Smooth muscle cell of the pulmonary artery (primary cell): ENCODE measurements around the gene SLAMF7. TPM values are rescaled to one million over a fixed set of nuclear protein-coding genes. Genes with fewer than 3 reads are reported as not detected.

Source experiments
- total RNA-seq: library from RNA; depleted of rRNA; stranded (reverse); fragments of >200 nt; gene quantifications from 2 replicates; pipeline ENCODE4 v1.2.3, GENCODE V29; 2014

SLAMF7 gene, protein sequence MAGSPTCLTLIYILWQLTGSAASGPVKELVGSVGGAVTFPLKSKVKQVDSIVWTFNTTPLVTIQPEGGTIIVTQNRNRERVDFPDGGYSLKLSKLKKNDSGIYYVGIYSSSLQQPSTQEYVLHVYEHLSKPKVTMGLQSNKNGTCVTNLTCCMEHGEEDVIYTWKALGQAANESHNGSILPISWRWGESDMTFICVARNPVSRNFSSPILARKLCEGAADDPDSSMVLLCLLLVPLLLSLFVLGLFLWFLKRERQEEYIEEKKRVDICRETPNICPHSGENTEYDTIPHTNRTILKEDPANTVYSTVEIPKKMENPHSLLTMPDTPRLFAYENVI
- total RNA-seq: not detected in 2 replicates

GRCh38 chr1:160739098-160739511 is at the start of gene SLAMF7:
TSS of gene SLAMF7 (plus strand) at chr1:160739247. CDS start at chr1:160739302, 55 bp downstream.

GRCh38 chr1:160711602-160712311 is 27.3 kb upstream of the SLAMF7 start, which contains the start of gene CD48:
TSS of gene CD48 (minus strand) at chr1:160711822. CDS start at chr1:160711763, 59 bp downstream.

GRCh38 chr1:160795951-160796383 is 56.9 kb downstream of the SLAMF7 start, which contains the start of gene LY9:
TSS of gene LY9 (plus strand) at chr1:160796174. CDS start at chr1:160796188, 14 bp downstream.

Other genes starting within 250 kb of the SLAMF7 start
- gene SLAMF6, start 216.0 kb upstream of the SLAMF7 start, total RNA-seq: not detected in 2 replicates
- gene CD84, start 159.8 kb upstream of the SLAMF7 start, total RNA-seq: not detected in 2 replicates
- not detected in 2 replicates for gene SLAMF1, start 92.2 kb upstream of the SLAMF7 start, total RNA-seq
- not detected in 2 replicates for gene CD48, start 27.4 kb upstream of the SLAMF7 start, total RNA-seq
- gene LY9, start 56.9 kb downstream of the SLAMF7 start, total RNA-seq: not detected in 2 replicates
- 0.13 TPM in 1 of 2 replicates, not detected in the other for gene CD244, start 123.6 kb downstream of the SLAMF7 start, total RNA-seq
- gene ITLN1, start 145.9 kb downstream of the SLAMF7 start, total RNA-seq: 0.13 TPM in 1 of 2 replicates, not detected in the other
- gene ITLN2, start 215.6 kb downstream of the SLAMF7 start, total RNA-seq: 0.52 and 0.69 TPM in 2 replicates